Measurements from ENCODE around the gene KCNJ2. TPM values are rescaled to one million over a fixed set of nuclear protein-coding genes. Genes with fewer than 3 reads are reported as not detected.
A peak's percentile ranks its signal among the peaks of the same experiment; 100 is the strongest.

KCNJ2 gene
- total RNA-seq, 1 experiment from 2014 or later: 1.6 TPM

- CTCF ChIA-PET: interaction anchor here (0.8 to 1.4 kb wide), 6 partner anchors 138 to 642 kb away, joined by 3 to 9 read pairs (median 3); no protein-coding TSS in a partner anchor
- TF ChIP-seq, protein P1, sequence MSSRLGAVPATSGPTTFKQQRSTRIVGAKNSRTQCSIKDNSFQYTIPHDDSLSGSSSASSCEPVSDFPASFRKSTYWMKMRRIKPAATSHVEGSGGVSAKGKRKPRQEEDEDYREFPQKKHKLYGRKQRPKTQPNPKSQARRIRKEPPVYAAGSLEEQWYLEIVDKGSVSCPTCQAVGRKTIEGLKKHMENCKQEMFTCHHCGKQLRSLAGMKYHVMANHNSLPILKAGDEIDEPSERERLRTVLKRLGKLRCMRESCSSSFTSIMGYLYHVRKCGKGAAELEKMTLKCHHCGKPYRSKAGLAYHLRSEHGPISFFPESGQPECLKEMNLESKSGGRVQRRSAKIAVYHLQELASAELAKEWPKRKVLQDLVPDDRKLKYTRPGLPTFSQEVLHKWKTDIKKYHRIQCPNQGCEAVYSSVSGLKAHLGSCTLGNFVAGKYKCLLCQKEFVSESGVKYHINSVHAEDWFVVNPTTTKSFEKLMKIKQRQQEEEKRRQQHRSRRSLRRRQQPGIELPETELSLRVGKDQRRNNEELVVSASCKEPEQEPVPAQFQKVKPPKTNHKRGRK (CRISPR knock-in tag; IDR thresholded peaks at IDR 0.05; ENCODE audit: borderline replicate concordance): no peak
- no peak for TF ChIP-seq ZNF219 (CRISPR knock-in tag; IDR thresholded peaks at IDR 0.05; ENCODE audit: borderline replicate concordance)
- no peak for TF ChIP-seq ZBTB21 (CRISPR knock-in tag; IDR thresholded peaks at IDR 0.05; ENCODE audit: borderline replicate concordance)
- TF ChIP-seq SOX15 (CRISPR knock-in tag; IDR thresholded peaks at IDR 0.05): no peak
- no peak for TF ChIP-seq FOXP1 (CRISPR knock-in tag; IDR thresholded peaks at IDR 0.05; ENCODE audit: borderline replicate concordance)
- TF ChIP-seq, protein P2, sequence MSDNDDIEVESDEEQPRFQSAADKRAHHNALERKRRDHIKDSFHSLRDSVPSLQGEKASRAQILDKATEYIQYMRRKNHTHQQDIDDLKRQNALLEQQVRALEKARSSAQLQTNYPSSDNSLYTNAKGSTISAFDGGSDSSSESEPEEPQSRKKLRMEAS (CRISPR knock-in tag; IDR thresholded peaks at IDR 0.05): peak; percentile 34; the same call in 1 of the 2 replicates
- POLR2A ChIA-PET: interaction anchor here (0.9 kb wide), 1 partner anchor 578 kb away, joined by 3 read pairs; no protein-coding TSS in a partner anchor
- no peaks in the 10 kb centered on the region for H3K36me3 Mint-ChIP-seq
- H3K27ac Mint-ChIP-seq: no peak overlapping the region
- DNase-seq (ENCODE audit: low spot score) (peak; percentile 65), ATAC-seq (peak; percentile 34)
- peaks cover 40% of the 10 kb centered on the region for H3K27me3 Mint-ChIP-seq (ENCODE audit: low read depth)
- peaks cover 28% of the 10 kb centered on the region for H3K4me1 Mint-ChIP-seq
- H3K4me3 Mint-ChIP-seq: peak overlapping the region; percentile 87
- H3K9me3 Mint-ChIP-seq: no peaks in the 10 kb centered on the region
Measured at GRCh38 chr17:70168044-70168976, 1.0 kb upstream of the KCNJ2 start.

DNA sequence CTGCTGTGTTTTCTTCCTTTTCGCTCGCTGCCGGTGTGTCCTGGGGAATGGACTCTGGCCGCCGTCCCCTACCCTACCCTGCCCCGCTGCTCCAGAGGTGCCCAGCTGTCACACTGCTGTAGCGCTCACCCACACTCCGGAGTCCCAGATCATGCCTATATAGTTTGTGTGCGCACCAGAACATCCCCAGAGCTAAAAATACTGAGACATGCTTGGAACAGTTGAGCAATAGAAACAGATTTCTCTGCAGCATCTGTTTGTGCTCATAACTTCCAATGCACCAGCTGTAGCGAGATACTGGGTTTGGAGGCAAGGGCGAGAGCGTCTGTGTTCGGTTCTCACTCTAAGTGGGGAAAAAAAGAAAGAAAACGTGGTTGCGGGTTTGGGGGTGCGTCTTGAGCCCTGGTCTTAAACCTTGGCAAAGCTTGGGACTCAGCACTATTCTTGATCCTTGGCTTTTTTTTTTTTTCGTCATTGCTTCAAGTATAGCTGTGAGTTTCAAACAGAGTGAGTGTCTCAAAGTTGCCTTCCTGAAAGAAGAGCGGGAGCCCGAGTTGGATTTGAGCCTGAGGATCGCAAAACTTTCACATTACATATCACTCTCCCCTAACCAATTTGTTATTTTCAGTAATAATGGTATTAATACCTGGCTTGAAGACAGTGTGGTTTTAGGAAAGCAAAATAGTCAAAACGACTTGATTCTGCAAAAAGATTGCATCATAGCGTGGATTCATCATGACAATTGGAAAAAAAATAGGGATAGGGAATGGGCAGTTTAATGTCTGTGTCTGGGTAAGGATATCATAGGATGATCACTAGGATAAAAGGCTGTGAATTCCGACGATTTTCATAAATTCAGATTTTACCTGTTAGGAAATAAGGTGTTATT is 621 bp downstream of the KCNJ2 start:
- Mint-ChIP-seq H3K9me3 (no peaks in the 10 kb centered on the region), H3K36me3 (no peaks in the 10 kb centered on the region), H3K4me3 (peak overlapping the region; percentile 81), H3K27ac (no peak overlapping the region), H3K4me1 (peaks cover 28% of the 10 kb centered on the region), H3K27me3 (ENCODE audit: low read depth) (peaks cover 40% of the 10 kb centered on the region)
- no peak for DNase-seq (ENCODE audit: low spot score)
- ChIA-PET POLR2A (interaction anchor here (0.9 kb wide), 1 partner anchor 580 kb away, joined by 3 read pairs; no protein-coding TSS in a partner anchor), CTCF (interaction anchor here (0.6 to 1.1 kb wide), 3 partner anchors 8 to 915 kb away, joined by 3 to 6 read pairs (median 3); no protein-coding TSS in a partner anchor)
- peak; percentile 43 for ATAC-seq
- TF ChIP-seq TCF7 (CRISPR knock-in tag; IDR thresholded peaks at IDR 0.05; ENCODE audit: low read depth): no peak
- no peak for TF ChIP-seq SP1 (CRISPR knock-in tag; conservative IDR thresholded peaks at IDR 0.05)
- TF ChIP-seq CREB1 (CRISPR knock-in tag; IDR thresholded peaks at IDR 0.05): no peak
- no peak for TF ChIP-seq FOXK1 (CRISPR knock-in tag; IDR thresholded peaks at IDR 0.05)
- TF ChIP-seq ELF4 (CRISPR knock-in tag; IDR thresholded peaks at IDR 0.05; ENCODE audit: low read depth): no peak
- TF ChIP-seq, protein P3, sequence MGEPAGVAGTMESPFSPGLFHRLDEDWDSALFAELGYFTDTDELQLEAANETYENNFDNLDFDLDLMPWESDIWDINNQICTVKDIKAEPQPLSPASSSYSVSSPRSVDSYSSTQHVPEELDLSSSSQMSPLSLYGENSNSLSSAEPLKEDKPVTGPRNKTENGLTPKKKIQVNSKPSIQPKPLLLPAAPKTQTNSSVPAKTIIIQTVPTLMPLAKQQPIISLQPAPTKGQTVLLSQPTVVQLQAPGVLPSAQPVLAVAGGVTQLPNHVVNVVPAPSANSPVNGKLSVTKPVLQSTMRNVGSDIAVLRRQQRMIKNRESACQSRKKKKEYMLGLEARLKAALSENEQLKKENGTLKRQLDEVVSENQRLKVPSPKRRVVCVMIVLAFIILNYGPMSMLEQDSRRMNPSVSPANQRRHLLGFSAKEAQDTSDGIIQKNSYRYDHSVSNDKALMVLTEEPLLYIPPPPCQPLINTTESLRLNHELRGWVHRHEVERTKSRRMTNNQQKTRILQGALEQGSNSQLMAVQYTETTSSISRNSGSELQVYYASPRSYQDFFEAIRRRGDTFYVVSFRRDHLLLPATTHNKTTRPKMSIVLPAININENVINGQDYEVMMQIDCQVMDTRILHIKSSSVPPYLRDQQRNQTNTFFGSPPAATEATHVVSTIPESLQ (CRISPR knock-in tag; IDR thresholded peaks at IDR 0.05): no peak
- TF ChIP-seq, protein P4, sequence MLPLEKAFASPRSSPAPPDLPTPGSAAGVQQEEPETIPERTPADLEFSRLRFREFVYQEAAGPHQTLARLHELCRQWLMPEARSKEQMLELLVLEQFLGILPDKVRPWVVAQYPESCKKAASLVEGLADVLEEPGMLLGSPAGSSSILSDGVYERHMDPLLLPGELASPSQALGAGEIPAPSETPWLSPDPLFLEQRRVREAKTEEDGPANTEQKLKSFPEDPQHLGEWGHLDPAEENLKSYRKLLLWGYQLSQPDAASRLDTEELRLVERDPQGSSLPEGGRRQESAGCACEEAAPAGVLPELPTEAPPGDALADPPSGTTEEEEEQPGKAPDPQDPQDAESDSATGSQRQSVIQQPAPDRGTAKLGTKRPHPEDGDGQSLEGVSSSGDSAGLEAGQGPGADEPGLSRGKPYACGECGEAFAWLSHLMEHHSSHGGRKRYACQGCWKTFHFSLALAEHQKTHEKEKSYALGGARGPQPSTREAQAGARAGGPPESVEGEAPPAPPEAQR (CRISPR knock-in tag; IDR thresholded peaks at IDR 0.05): no peak
- no peak for TF ChIP-seq OVOL2 (CRISPR knock-in tag; IDR thresholded peaks at IDR 0.05; ENCODE audit: borderline replicate concordance)
- no peak for TF ChIP-seq PRDM15 (CRISPR knock-in tag; IDR thresholded peaks at IDR 0.05)
- TF ChIP-seq, protein P2 (CRISPR knock-in tag; IDR thresholded peaks at IDR 0.05): no peak
- no peak for TF ChIP-seq FOXP1 (CRISPR knock-in tag; IDR thresholded peaks at IDR 0.05; ENCODE audit: borderline replicate concordance)
- no peak for TF ChIP-seq E2F5 (CRISPR knock-in tag; IDR thresholded peaks at IDR 0.05)

All from WTC11 (cell line).